ENCODE results near the gene N4BP2. TPM values are rescaled to one million over a fixed set of nuclear protein-coding genes. Genes with fewer than 3 reads are reported as not detected.

Gene N4BP2
- total and polyA plus RNA-seq, 2 of the 8 experiments (the other 6 are each of a cell fraction or from before 2014, with no cell fraction given), result 4.4 to 44.7 TPM

- no peak overlapping the region for H2AFZ ChIP-seq (ENCODE audit: low read length)
- TF ChIP-seq CBX5 (IDR thresholded peaks at IDR 0.05; ENCODE audit: low read depth, low read length) (no peak), KDM4A (IDR thresholded peaks at IDR 0.05; ENCODE audit: low read depth, low read length, severe bottlenecking) (no peak), EGR1 (IDR thresholded peaks at IDR 0.05; ENCODE audit: borderline replicate concordance, low read depth, low read length) (no peak), USF2 (IDR thresholded peaks at IDR 0.05; ENCODE audit: low read length) (no peak), HDAC2 (IDR thresholded peaks at IDR 0.05; ENCODE audit: borderline replicate concordance in 1 of 2, low read depth in 2 of 2, low read length in 2 of 2) (no peak), JUN (IDR thresholded peaks at IDR 0.05; ENCODE audit: low read depth, low read length) (no peak), MAFK (IDR thresholded peaks at IDR 0.05; ENCODE audit: low read depth, low read length) (no peak), GTF2F1 (IDR thresholded peaks at IDR 0.05; ENCODE audit: borderline replicate concordance, low read depth, low read length) (no peak), POLR2AphosphoS5 (IDR thresholded peaks at IDR 0.05; ENCODE audit: low read depth, low read length) (no peak), TAF1 (IDR thresholded peaks at IDR 0.05; ENCODE audit: low read depth, low read length) (no peak), BACH1 (IDR thresholded peaks at IDR 0.05; ENCODE audit: low read length) (no peak)
Measured at GRCh38 chr4:40200875-40201801, 144.5 kb downstream of the N4BP2 start.

More at GRCh38 chr4:40200875-40201801, 144.5 kb downstream of the N4BP2 start:
- Histone ChIP-seq H3K36me3 (ENCODE audit: control insufficient read depth in 2 of 4, insufficient read depth in 4 of 4, low read length in 3 of 4) (no peaks in the 10 kb centered on the region), H2BK15ac (ENCODE audit: low read length) (no peak overlapping the region), H2BK120ac (replicated peaks; ENCODE audit: low read depth, low read length) (no peak overlapping the region), H3K4me3 (ENCODE audit: extremely low read depth in 1 of 4, insufficient read depth in 2 of 4, low read depth in 3 of 4, low read length in 4 of 4) (no peak overlapping the region), H3K4ac (replicated peaks; ENCODE audit: insufficient read length, low read depth, low read length) (no peak overlapping the region), H3K23me2 (ENCODE audit: low read depth, low read length) (no peaks in the 10 kb centered on the region; the same call in 1 of the 2 replicates), H3K27ac (ENCODE audit: low read depth, low read length) (no peak overlapping the region), H3K4me1 (replicated peaks in 1 of 4; ENCODE audit: control insufficient read depth in 3 of 4, insufficient read depth in 4 of 4, low read length in 3 of 4) (peaks cover 3 to 24% (median 14%) of the 10 kb centered on the region in 4 experiments), H2BK20ac (ENCODE audit: low read length) (no peak overlapping the region), H4K5ac (ENCODE audit: insufficient read length, low read depth, low read length) (no peak overlapping the region), H4K8ac (ENCODE audit: extremely low read depth, insufficient read depth, low read length) (no peak overlapping the region), H3K18ac (ENCODE audit: extremely low read depth, low read length) (no peak overlapping the region), H3K79me1 (ENCODE audit: low read depth, low read length) (no peaks in the 10 kb centered on the region), H2BK12ac (ENCODE audit: low read depth, low read length) (no peak overlapping the region), H2AK5ac (ENCODE audit: low read depth, low read length) (no peak overlapping the region), H3K9me3 (ENCODE audit: insufficient read depth in 2 of 2, low read depth in 1 of 2, low read length in 1 of 2) (no peaks in the 10 kb centered on the region), H3K56ac (replicated peaks; ENCODE audit: insufficient read length, low read depth, low read length) (no peak overlapping the region), H3K9ac (replicated peaks in 1 of 4; ENCODE audit: extremely low read depth in 1 of 4, low read depth in 3 of 4, low read length in 3 of 4) (no peak overlapping the region), H3K14ac (ENCODE audit: insufficient read length) (no peak overlapping the region), H3K79me2 (ENCODE audit: control insufficient read depth in 1 of 2, insufficient read depth in 2 of 2, low read length in 2 of 2) (peaks cover 0 to 23% of the 10 kb centered on the region in 2 experiments; a peak in 1 of 4 replicates), H3K4me2 (ENCODE audit: insufficient read depth in 1 of 2, low read depth in 2 of 2, low read length in 2 of 2) (no peak overlapping the region), H4K20me1 (replicated peaks in 1 of 2; ENCODE audit: control insufficient read depth in 1 of 2, insufficient read depth in 2 of 2, low read length in 2 of 2) (no peaks in the 10 kb centered on the region), H2BK5ac (ENCODE audit: low read depth, low read length) (no peak overlapping the region), H3K27me3 (replicated peaks in 1 of 4; ENCODE audit: control insufficient read depth in 3 of 4, extremely low read depth in 1 of 4, insufficient read depth in 3 of 4, low read length in 3 of 4) (no peaks in the 10 kb centered on the region), H4K91ac (replicated peaks; ENCODE audit: insufficient read length, low read length) (no peak overlapping the region), H3K23ac (ENCODE audit: insufficient read length) (no peak overlapping the region)
- FAIRE-seq (no peak), DNase-seq (ENCODE audit: low read depth in 1 of 2, low spot score in 2 of 2) (no peak)
- CTCF ChIA-PET (ENCODE audit: partially characterized antibody), result no interaction called here
- WGBS, 2 experiments (ENCODE audit: extremely low coverage in 1 of 2, insufficient coverage in 1 of 2, insufficient read length in 1 of 2, insufficient replicate concordance in 2 of 2, low coverage in 1 of 2, low lambda C conversion rate in 2 of 2, missing lambda C conversion rate in 1 of 2), result 90% methylated on average over 13 of the region's 13 CpGs; no CpG with 5 or more reads in 1 of the 2 experiments
- POLR2A ChIA-PET (ENCODE audit: partially characterized antibody), result interaction anchor here (1.4 kb wide), 1 partner anchor 12 kb away, joined by 4 read pairs; no protein-coding TSS in a partner anchor
